ENCODE data around the gene CTNNA2.

GRCh38 chr2:80187156-80187555 is 674.3 kb downstream of the CTNNA2 start:
- TF ChIP-seq, protein P1, sequence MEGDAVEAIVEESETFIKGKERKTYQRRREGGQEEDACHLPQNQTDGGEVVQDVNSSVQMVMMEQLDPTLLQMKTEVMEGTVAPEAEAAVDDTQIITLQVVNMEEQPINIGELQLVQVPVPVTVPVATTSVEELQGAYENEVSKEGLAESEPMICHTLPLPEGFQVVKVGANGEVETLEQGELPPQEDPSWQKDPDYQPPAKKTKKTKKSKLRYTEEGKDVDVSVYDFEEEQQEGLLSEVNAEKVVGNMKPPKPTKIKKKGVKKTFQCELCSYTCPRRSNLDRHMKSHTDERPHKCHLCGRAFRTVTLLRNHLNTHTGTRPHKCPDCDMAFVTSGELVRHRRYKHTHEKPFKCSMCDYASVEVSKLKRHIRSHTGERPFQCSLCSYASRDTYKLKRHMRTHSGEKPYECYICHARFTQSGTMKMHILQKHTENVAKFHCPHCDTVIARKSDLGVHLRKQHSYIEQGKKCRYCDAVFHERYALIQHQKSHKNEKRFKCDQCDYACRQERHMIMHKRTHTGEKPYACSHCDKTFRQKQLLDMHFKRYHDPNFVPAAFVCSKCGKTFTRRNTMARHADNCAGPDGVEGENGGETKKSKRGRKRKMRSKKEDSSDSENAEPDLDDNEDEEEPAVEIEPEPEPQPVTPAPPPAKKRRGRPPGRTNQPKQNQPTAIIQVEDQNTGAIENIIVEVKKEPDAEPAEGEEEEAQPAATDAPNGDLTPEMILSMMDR (IDR thresholded peaks at IDR 0.05; ENCODE audit: low read depth, low read length) = no peak
- no peak for TF ChIP-seq EZH2phosphoT487 (IDR thresholded peaks at IDR 0.05; ENCODE audit: low read depth)

Measured in OCI-LY3 (cell line).